Right atrium auricular region (tissue), 2 donors: Measurements from ENCODE around the gene HOXB4. TPM values are rescaled to one million over a fixed set of nuclear protein-coding genes. Genes with fewer than 3 reads are reported as not detected.

Source experiments
- DNase-seq: peaks from one replicate; pipeline ENCODE4 v3.0.0-alpha.2; 2019; ENCODE audit warnings: low spot score
- H3K27ac ChIP-seq, 2 donors: fragments of 200-600 bp; sonication (generic); 1 replicate in 1 of 2; 2 replicates in 1 of 2; pipeline ENCODE4 v1.5.1; 2016 to 2019
- H3K27me3 ChIP-seq, 2 donors: fragments of 200-600 bp; sonication (generic); one replicate each; pipeline versions ENCODE4 v1.5.1 to v1.6.0; 2017 to 2019
- H3K36me3 ChIP-seq: fragments of 200-600 bp; sonication (generic); one replicate; pipeline ENCODE4 v1.5.1; 2016
- H3K4me1 ChIP-seq, 2 donors: fragments of 200-600 bp; sonication (generic); one replicate each; pipeline versions ENCODE4 v1.5.1 to v1.6.0; 2017 to 2019
- H3K4me3 ChIP-seq, 2 donors: fragments of 200-600 bp; sonication (generic); 1 replicate in 1 of 2; 2 replicates in 1 of 2; pipeline ENCODE4 v1.5.1; 2017 to 2019; ENCODE audit warnings: mild to moderate bottlenecking in 1 of 2, moderate library complexity in 1 of 2
- H3K9me3 ChIP-seq, 2 donors: fragments of 200-600 bp; sonication (generic); one replicate each; pipeline ENCODE4 v1.5.1; 2019
- microRNA counts, 2 donors: library from miRNA; unstranded; fragments of <30 nt; microRNA quantifications; one replicate each; lab custom pipeline; 2016 to 2017
- total RNA-seq, 2 donors: library from RNA; depleted of rRNA; stranded (reverse); fragments of >200 nt; gene quantifications; one replicate each; pipeline ENCODE4 v1.1.0, GENCODE V29; 2016
- TF ChIP-seq, protein P1 (sequence below), 2 donors: fragments of 200-600 bp; sonication (generic); IDR thresholded peaks; one replicate each; pipeline ENCODE4 v1.5.1; 2019; ENCODE audit warnings: antibody characterized with exemption in 2 of 2

The HOXB4 gene
- total RNA-seq, 2 donors from 2014 or later = 0.52 to 1.0 TPM

DNA sequence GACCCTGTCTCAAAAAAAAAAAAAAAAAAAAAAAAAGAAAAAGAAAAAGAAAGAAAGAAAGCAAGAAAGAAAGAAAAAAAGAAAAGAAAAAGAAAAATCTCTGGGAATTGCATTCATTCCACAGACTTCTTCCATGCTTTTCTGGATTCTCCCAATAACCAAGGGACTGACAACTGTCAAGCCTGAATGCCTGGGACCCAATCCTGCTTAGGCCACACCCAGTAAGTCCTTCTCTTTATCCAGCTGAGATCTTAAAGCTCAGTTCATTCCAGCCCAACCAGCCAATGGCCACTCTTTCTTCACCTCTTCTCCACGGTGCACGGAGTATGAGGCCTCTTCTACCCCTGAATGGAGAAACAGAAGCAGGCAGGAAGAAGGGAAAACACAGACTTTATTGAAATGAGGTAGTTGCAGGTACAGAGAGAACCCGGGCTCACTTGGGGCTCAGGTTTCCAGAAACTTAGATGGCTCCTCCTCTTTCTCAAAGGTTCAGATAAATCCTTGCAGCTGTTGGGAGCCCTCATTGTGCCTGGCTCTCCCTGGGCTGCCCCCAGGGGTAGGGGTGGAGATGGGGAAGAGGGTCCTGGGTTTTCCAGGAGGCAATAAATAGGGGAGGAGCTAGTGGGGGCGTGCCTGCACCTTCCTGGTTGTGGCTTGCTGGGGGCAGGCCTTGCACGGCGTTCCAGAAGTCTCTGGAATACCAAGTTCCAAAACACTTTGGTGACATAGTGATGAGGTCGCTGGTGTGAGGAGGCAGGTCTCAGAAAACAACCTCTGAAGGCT, 49.8 kb downstream of the HOXB4 start:
- Histone ChIP-seq H3K27ac (no peak overlapping the region), H3K27me3 (peaks cover 0 to 10% of the 10 kb centered on the region in 2 donors), H3K9me3 (no peaks in the 10 kb centered on the region), H3K36me3 (no peaks in the 10 kb centered on the region), H3K4me3 (no peak overlapping the region), H3K4me1 (peaks cover 0 to 6% of the 10 kb centered on the region in 2 donors)
- TF ChIP-seq, protein P1, sequence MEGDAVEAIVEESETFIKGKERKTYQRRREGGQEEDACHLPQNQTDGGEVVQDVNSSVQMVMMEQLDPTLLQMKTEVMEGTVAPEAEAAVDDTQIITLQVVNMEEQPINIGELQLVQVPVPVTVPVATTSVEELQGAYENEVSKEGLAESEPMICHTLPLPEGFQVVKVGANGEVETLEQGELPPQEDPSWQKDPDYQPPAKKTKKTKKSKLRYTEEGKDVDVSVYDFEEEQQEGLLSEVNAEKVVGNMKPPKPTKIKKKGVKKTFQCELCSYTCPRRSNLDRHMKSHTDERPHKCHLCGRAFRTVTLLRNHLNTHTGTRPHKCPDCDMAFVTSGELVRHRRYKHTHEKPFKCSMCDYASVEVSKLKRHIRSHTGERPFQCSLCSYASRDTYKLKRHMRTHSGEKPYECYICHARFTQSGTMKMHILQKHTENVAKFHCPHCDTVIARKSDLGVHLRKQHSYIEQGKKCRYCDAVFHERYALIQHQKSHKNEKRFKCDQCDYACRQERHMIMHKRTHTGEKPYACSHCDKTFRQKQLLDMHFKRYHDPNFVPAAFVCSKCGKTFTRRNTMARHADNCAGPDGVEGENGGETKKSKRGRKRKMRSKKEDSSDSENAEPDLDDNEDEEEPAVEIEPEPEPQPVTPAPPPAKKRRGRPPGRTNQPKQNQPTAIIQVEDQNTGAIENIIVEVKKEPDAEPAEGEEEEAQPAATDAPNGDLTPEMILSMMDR (IDR thresholded peaks at IDR 0.05) = no peak
- no peak for DNase-seq

DNA sequence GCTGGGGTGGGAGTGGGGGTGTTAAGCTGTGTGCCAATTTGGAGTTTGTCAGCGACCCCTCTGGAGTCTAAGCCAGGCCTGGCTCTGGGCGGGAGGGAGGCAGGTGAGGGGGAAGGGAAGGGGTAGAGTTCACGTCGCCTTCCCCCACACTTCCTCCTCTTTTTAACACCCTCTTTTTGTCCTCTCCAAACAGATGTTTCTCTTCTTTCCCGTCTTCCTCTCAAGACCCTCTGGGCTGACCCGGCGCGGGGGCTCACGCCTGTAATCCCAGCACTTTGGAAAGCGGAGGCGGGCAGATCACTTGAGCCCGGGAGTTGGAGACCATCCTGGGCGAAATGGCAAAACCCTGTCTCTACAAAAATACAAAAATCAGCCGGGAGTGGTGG, 50.6 kb downstream of the HOXB4 start:
- no peaks in the 10 kb centered on the region for H3K36me3 ChIP-seq
- no peak overlapping the region for H3K4me3 ChIP-seq
- H3K27ac ChIP-seq = no peak overlapping the region
- no peak for DNase-seq
- peaks cover 0 to 10% of the 10 kb centered on the region in 2 donors for H3K27me3 ChIP-seq
- H3K4me1 ChIP-seq = peaks cover 0 to 6% of the 10 kb centered on the region in 2 donors
- TF ChIP-seq, protein P1 (IDR thresholded peaks at IDR 0.05) = no peak
- no peaks in the 10 kb centered on the region for H3K9me3 ChIP-seq

DNA sequence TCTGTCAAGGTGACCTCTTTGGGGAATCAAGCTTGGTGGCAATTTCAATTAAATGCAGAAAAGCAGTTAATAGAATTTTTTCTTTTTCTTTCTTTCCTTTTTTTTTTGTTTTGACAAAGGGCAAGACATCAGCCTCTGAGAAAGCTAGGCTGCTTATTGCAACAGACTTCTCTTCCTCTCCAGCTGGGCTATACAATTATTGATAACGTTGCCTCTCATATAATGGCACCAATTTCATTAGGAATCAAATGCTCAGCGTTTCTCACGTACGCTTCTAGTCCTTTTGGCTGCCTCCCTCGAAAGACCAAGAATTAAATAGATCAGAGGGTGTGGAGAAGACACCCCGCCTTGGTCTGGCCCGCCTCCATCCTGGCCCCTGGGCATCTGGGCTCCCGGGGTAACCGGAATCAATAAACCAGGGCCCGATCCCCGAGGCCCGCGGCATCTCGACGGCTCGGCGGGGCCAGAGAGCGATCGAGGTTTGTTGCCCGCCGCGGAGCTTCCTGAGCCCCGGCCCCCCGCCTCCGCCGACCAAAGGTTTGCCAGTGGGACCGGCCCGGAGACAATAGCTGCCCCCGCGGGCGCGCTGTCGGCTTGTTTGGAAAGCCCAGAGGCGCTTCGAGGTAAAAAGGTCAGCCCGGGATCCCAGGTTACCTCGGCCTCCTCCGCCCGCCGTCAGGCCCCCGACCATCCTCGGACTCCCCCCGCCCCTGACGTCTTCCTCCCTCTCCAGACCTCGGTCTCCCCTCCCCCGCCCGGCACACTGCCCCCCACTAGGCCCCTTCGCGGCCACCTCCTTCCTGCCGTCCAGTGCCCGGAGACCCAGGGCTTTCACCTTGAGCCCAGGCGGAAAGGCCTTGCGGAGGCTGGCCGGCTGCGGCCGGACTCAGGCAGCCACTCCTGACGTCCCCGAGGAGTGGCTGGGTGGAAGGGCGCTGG, 51.3 kb downstream of the HOXB4 start:
- H3K4me3 ChIP-seq = no peak overlapping the region
- H3K36me3 ChIP-seq = no peaks in the 10 kb centered on the region
- no peaks in the 10 kb centered on the region for H3K9me3 ChIP-seq
- H3K27ac ChIP-seq = no peak overlapping the region
- peaks cover 0 to 6% of the 10 kb centered on the region in 2 donors for H3K4me1 ChIP-seq
- H3K27me3 ChIP-seq = peaks cover 0 to 10% of the 10 kb centered on the region in 2 donors
- DNase-seq = no peak
- TF ChIP-seq, protein P1 (IDR thresholded peaks at IDR 0.05) = no peak

MicroRNAs within 50 kb of the gene (microRNA counts, 767-probe panel; counts per million panel counts)
- 3,479 to 6,102 counts per million in 2 donors for microRNA hsa-miR-10a-5p (lab: Ali Mortazavi, UCI)

Other genes with a start within 250 kb of the HOXB4 start
- not detected for gene SKAP1, start 148.1 kb downstream of the HOXB4 start, total RNA-seq
- gene HOXB1, start 47.3 kb downstream of the HOXB4 start, total RNA-seq = not detected
- 1 to 10 TPM; 4.8 to 5.5 TPM for gene HOXB2, start 33.2 kb downstream of the HOXB4 start, total RNA-seq
- gene HOXB3, start 11.9 kb upstream of the HOXB4 start, total RNA-seq = 1 to 10 TPM in 1 of 2 donors, under 1 TPM in 1; 0.82 to 1.2 TPM
- not detected for gene HOXB5, start 15.4 kb upstream of the HOXB4 start, total RNA-seq
- 1 to 10 TPM in 1 of 2 donors, under 1 TPM in 1; 0.82 to 2.6 TPM for gene HOXB6, start 26.6 kb upstream of the HOXB4 start, total RNA-seq
- gene HOXB7, start 32.7 kb upstream of the HOXB4 start, total RNA-seq = under 1 TPM; 0.24 to 0.78 TPM
- gene HOXB8, start 36.9 kb upstream of the HOXB4 start, total RNA-seq = not detected
- not detected for gene HOXB9, start 48.0 kb upstream of the HOXB4 start, total RNA-seq
- gene PRAC1, start 144.2 kb upstream of the HOXB4 start, total RNA-seq = not detected
- gene PRAC2, start 144.8 kb upstream of the HOXB4 start, total RNA-seq = not detected
- not detected for gene HOXB13, start 150.4 kb upstream of the HOXB4 start, total RNA-seq
- not detected for gene TTLL6, start 238.9 kb upstream of the HOXB4 start, total RNA-seq